ENCODE data around the gene HS1BP3.

HS1BP3 gene

DNA sequence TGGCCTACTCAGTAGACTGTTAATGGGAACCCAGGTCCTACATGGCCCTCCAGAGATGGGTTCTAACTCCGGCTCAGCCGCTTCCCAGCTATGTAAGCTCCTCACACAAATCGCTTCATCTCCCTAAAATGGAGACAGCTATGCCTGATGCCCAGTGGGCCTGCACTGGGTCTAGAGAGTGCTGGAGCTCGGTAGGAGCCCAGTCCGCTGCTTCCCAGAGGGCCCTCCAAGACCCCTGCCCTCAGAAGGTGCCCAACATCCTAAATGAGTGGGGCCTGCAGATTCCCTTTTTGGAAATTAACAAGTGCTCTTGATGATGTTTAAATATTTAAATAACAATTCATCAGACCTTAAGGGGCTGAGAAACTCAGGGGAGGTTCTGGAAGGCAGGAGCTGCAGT is 47.1 kb downstream of the HS1BP3 start:
- TF ChIP-seq, protein P1, sequence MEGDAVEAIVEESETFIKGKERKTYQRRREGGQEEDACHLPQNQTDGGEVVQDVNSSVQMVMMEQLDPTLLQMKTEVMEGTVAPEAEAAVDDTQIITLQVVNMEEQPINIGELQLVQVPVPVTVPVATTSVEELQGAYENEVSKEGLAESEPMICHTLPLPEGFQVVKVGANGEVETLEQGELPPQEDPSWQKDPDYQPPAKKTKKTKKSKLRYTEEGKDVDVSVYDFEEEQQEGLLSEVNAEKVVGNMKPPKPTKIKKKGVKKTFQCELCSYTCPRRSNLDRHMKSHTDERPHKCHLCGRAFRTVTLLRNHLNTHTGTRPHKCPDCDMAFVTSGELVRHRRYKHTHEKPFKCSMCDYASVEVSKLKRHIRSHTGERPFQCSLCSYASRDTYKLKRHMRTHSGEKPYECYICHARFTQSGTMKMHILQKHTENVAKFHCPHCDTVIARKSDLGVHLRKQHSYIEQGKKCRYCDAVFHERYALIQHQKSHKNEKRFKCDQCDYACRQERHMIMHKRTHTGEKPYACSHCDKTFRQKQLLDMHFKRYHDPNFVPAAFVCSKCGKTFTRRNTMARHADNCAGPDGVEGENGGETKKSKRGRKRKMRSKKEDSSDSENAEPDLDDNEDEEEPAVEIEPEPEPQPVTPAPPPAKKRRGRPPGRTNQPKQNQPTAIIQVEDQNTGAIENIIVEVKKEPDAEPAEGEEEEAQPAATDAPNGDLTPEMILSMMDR (IDR thresholded peaks at IDR 0.05; ENCODE audit: borderline replicate concordance, insufficient read depth, low read depth, low read length) = no peak
- no peak overlapping the region for H3K4me3 ChIP-seq (ENCODE audit: low read depth, low read length)

DNA sequence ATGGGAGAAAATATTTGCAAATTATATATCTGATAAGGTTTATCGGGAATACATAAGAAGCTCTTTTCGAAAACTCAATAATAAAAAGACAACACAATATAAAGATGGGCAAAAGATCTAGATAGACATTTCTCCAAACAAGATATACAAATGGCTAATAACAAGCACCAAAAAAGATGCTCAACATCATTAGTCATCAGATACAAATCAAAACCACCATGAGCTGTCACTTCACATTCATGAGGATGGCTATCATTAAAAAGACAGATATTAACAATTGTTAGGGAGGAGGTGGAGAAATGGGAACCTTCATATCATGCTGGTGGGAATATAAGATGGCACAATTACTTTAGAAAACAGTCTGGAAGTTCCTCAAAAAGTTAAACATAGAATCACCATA is 48.1 kb downstream of the HS1BP3 start:
- TF ChIP-seq, protein P1 (IDR thresholded peaks at IDR 0.05; ENCODE audit: borderline replicate concordance, insufficient read depth, low read depth, low read length) = no peak
- H3K4me3 ChIP-seq (ENCODE audit: low read depth, low read length) = no peak overlapping the region

DNA sequence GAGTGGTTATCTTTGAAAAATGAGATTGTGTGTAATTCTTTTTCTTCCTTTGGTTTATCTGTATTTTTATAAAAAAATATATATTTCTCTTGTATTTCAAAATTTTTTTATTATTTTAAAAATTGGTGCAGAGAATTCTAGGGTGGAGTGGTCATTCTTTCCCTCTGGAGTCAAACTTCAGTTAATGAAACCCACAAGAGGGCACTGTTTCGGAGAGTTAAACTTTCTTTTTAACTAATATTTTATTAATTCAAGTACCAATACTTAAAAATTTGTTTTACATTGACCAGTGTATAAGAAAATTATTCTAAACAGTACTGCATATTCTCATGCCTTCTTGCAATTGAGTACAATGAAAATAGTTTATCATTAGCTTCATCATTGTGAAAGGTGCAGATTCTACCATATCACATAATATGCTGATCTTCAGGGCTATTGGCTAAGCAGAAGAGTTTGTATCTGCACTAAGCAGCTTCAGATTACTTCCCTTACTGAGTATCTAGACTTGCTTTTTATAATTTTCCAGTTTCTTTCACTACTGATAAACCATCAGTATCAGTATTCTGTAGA is 50.1 kb downstream of the HS1BP3 start:
- H3K4me3 ChIP-seq (ENCODE audit: low read depth, low read length) = no peak overlapping the region

DNA sequence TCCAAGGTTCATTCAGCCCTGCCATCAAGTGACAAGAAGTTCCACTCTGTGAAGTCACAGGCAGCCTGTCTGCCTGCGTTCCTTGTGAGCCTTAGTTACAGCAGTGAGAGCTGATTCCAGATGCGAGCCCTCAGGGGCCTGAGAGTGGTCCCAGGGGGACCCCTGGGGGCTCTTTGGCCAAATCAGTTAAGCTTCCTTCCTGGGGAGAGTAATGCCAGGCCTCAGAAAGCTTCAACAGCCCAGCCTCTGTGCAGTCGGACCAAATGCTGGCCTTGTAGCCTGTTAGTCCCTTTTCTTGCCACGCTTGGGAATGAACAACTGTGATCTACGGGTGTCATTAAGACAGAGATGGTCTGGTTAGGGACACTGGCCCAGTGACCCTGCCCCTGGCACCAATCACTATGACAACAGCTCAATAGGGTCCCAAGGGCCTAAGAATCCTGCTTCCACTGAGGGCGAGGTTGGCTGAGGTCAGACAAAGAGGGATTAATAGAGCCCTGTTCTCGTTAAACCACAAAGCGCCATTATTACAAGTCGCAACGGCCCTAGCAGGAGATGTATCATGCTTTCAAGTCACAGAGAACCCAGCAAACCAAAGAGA is 50.9 kb downstream of the HS1BP3 start:
- H3K4me3 ChIP-seq (ENCODE audit: low read depth, low read length) = no peak overlapping the region

More for the DNA sequence above, 50.1 kb downstream of the HS1BP3 start:
- TF ChIP-seq, protein P1 (IDR thresholded peaks at IDR 0.05; ENCODE audit: borderline replicate concordance, insufficient read depth, low read depth, low read length) = no peak

DNA sequence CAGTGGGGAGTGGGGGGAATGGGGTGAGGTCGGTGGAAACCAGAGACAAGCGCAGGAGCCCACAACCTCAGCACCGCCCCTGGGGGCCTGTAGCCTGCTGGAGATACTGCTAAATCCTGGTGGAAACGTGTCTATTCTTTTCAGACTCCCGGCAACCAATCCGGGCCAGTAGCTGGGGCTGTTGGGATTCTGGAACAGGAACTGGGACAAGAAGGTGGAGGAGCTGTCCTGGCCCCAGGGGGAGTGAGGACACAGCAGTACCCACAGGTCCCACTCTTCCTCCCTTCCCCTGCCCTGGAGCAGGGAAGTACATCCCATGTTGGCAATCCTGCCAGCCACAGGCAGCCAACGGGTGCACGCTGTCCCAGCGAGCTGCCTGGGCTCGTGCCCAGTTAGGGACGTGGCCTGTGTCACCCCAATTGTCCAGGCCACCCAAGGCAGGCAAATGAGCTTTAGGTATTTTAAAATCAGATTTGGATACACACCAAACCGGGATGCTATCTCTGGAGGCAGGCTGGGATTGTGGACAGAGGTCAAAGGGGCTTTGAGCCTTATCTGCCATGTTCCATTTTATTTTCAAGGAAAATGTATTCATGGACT is 51.8 kb downstream of the HS1BP3 start:
- TF ChIP-seq, protein P1 (IDR thresholded peaks at IDR 0.05; ENCODE audit: borderline replicate concordance, insufficient read depth, low read depth, low read length) = no peak
- H3K4me3 ChIP-seq (ENCODE audit: low read depth, low read length) = no peak overlapping the region

More for the DNA sequence above, 50.9 kb downstream of the HS1BP3 start:
- TF ChIP-seq, protein P1 (IDR thresholded peaks at IDR 0.05; ENCODE audit: borderline replicate concordance, insufficient read depth, low read depth, low read length) = no peak

DNA sequence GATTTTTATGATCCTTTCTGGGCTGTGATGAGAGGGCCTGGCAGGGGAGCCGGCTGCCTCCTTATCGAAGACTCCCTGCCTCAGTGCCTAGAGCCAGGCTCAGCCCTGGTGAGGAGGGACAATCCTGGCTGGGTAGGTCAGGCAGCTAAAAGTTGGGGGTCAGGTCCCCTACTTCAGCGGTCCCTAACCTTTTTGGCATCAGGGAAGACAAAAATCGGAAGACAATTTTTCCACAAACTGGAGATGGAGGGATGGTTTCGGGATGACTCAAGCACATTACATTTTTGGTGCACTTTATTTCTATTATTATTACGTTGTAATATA is 53.1 kb downstream of the HS1BP3 start:
- TF ChIP-seq, protein P1 (IDR thresholded peaks at IDR 0.05; ENCODE audit: borderline replicate concordance, insufficient read depth, low read depth, low read length) = no peak

More for the DNA sequence above, 53.1 kb downstream of the HS1BP3 start:
- no peak overlapping the region for H3K4me3 ChIP-seq (ENCODE audit: low read depth, low read length)
